B cell (primary cell): ENCODE results near the gene GABRD.

ENCODE experiments used
- CTCF ChIP-seq: fragments of 200-600 bp; IDR thresholded peaks from one replicate; pipeline ENCODE4 v1.8.0; 2022; ENCODE audit warnings: antibody characterized with exemption, mild to moderate bottlenecking
- EZH2 ChIP-seq: IDR thresholded peaks from 2 replicates; pipeline ENCODE4 v1.6.1; 2012; ENCODE audit warnings: borderline replicate concordance, low read depth, mild to moderate bottlenecking, moderate library complexity, low read length; ENCODE audit not compliant: insufficient read depth, poor library complexity, severe bottlenecking

GRCh38 chr1:2072109-2072806, 53.1 kb downstream of the GABRD start:
- TF ChIP-seq CTCF: no peak
- no peak for TF ChIP-seq EZH2
